ENCODE results near the gene NECAB3. TPM values are rescaled to one million over a fixed set of nuclear protein-coding genes. Genes with fewer than 3 reads are reported as not detected.
A peak's percentile ranks its signal among the peaks of the same experiment; 100 is the strongest.
"Not testable (repeated sequence)": the region's sequence is repeated elsewhere in the genome, so short reads cannot be mapped to it uniquely, and the experiment has no call there.

The NECAB3 gene
- total RNA-seq, 2 donors from 2014 or later = 18.5 to 18.8 TPM

- peaks cover 8% of the 10 kb centered on the region for H3K4me1 Mint-ChIP-seq (ENCODE audit: low read depth)
- no peak for DNase-seq
- H3K27me3 Mint-ChIP-seq (ENCODE audit: low read depth) = no peaks in the 10 kb centered on the region
- H3K9me3 Mint-ChIP-seq = no peaks in the 10 kb centered on the region
- peaks cover 0 to 10% of the 10 kb centered on the region in 2 donors for H3K36me3 Mint-ChIP-seq (ENCODE audit: insufficient read depth in 2 of 2)
- ATAC-seq (replicated peaks in 1 of 2) = no peak
- no peak overlapping the region for H3K4me3 Mint-ChIP-seq
- no peak overlapping the region for H3K27ac Mint-ChIP-seq
Measured at GRCh38 chr20:33636776-33637175, 37.5 kb downstream of the NECAB3 start.

DNA sequence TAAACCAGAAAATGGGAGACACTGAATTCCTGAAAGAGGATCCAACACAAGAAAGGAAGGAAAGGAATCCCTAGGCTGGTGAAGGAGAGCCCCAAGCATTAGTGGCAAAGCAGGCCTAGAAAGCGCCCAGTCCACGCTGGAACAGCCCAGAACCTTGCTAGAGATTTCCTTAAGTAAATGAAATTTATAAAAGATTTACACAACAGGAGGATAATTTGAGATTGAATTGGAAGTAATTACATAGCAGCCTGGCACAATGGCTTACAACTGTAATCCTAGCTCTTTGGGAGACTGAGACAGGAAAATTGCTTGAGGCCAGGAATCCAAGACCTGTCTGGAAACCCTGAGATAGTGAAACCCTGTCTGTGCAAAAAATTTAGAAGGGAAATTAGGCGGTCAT is 38.9 kb downstream of the NECAB3 start:
- H3K27ac Mint-ChIP-seq = no peak overlapping the region

GRCh38 chr20:33631910-33632309 is 42.3 kb downstream of the NECAB3 start:
- H3K4me1 Mint-ChIP-seq (ENCODE audit: low read depth); ATAC-seq (replicated peaks in 1 of 2); H3K36me3 Mint-ChIP-seq (ENCODE audit: insufficient read depth in 2 of 2); DNase-seq; H3K9me3 Mint-ChIP-seq; H3K27ac Mint-ChIP-seq; H3K4me3 Mint-ChIP-seq; H3K27me3 Mint-ChIP-seq (ENCODE audit: low read depth): not testable (repeated sequence)

More for the DNA sequence above, 38.9 kb downstream of the NECAB3 start:
- Mint-ChIP-seq H3K27me3 (ENCODE audit: low read depth) (no peaks in the 10 kb centered on the region), H3K4me1 (ENCODE audit: low read depth) (peaks cover 8% of the 10 kb centered on the region), H3K9me3 (no peaks in the 10 kb centered on the region), H3K4me3 (no peak overlapping the region), H3K36me3 (ENCODE audit: insufficient read depth in 2 of 2) (peaks cover 0 to 5% of the 10 kb centered on the region in 2 donors)
- DNase-seq (no peak), ATAC-seq (replicated peaks in 1 of 2) (no peak)

DNA sequence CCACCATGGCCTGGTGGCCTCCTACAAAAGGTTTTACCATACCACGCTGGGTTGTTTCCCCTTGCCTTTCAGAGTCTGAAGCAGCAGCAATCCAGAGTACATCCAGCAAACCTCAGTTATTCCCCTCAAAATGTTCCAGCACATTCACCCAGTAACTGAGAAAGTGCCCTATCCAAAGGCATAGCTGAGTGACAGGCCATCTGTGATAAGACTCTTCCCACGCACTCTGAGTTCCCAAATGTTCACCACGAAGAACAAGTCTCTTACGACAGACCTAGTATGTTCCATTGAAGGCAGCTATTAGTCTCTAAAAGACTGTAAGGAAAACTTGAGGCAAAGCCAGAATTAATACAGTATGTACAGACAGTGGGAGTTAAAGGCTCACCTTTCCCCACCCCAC is 43.7 kb downstream of the NECAB3 start:
- H3K4me3 Mint-ChIP-seq = no peak overlapping the region
- DNase-seq (no peak), ATAC-seq (replicated peaks in 1 of 2) (no peak)
- H3K27ac Mint-ChIP-seq = no peak overlapping the region
- H3K9me3 Mint-ChIP-seq = no peaks in the 10 kb centered on the region
- H3K27me3 Mint-ChIP-seq (ENCODE audit: low read depth) = no peaks in the 10 kb centered on the region
- peaks cover 8% of the 10 kb centered on the region for H3K4me1 Mint-ChIP-seq (ENCODE audit: low read depth)
- H3K36me3 Mint-ChIP-seq (ENCODE audit: insufficient read depth in 2 of 2) = peaks cover 0 to 2% of the 10 kb centered on the region in 2 donors

- DNase-seq (no peak), ATAC-seq (replicated peaks in 1 of 2) (no peak)
- Mint-ChIP-seq H3K27me3 (ENCODE audit: low read depth) (no peaks in the 10 kb centered on the region), H3K27ac (no peak overlapping the region), H3K4me1 (ENCODE audit: low read depth) (peaks cover 8% of the 10 kb centered on the region), H3K36me3 (ENCODE audit: insufficient read depth in 2 of 2) (peaks cover 0 to 6% of the 10 kb centered on the region in 2 donors), H3K9me3 (no peaks in the 10 kb centered on the region), H3K4me3 (no peak overlapping the region)
Measured at GRCh38 chr20:33629979-33630378, 44.2 kb downstream of the NECAB3 start.

DNA sequence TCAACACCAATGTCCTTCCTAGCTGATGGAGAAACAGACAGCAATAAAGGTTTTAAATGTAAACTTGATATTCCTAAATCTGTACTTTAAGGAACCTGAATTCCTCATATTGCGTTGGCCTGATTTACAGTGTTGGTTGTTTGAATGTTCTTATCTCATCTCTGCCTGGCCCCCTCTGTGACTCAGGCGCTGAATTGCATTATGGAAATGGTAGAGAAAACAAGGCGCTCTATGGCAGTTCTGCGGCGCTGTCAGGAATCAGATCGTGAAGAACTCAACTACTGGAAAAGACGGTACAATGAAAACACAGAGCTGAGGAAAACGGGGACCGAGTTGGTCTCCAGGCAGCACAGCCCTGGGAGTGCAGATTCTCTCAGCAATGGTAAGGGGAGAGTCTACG is 44.7 kb downstream of the NECAB3 start:
- Mint-ChIP-seq H3K27me3 (ENCODE audit: low read depth) (no peaks in the 10 kb centered on the region), H3K27ac (peak overlapping the region; percentile 31), H3K9me3 (no peaks in the 10 kb centered on the region), H3K4me3 (no peak overlapping the region), H3K36me3 (ENCODE audit: insufficient read depth in 2 of 2) (peaks cover 0 to 7% of the 10 kb centered on the region in 2 donors), H3K4me1 (ENCODE audit: low read depth) (peaks cover 9% of the 10 kb centered on the region)
- ATAC-seq (replicated peaks in 1 of 2) (no peak), DNase-seq (no peak)

DNA sequence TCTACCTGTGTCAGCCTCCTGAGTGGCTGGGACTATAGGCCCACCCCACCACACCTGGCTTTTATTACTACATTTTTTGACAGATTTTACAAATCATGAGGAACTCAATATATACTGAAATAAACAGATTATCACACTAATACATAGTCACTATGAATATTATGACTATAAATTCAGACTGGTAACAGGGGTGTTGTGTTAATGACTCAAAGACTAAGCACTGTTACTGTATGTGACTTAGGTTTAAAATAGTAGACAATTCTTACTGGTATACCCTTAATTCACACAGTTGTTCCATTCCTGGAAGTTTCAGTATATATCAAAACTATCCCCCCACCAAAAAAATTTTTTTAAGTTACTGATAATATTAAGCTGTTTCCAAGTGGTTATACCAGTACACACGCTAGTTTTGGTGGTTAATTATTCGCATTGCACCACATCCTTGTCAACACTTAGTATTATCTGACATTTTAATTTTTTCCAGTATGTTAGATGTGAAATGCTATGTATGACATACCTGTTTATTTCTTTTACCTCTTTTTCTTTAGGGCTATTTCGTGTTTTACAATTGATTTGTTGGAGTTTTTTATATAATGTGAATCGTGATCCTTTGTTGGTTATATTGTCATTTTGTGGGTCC is 46.5 kb downstream of the NECAB3 start:
- Mint-ChIP-seq H3K9me3 (no peaks in the 10 kb centered on the region), H3K27ac (peak overlapping the region; percentile 38), H3K4me3 (no peak overlapping the region), H3K36me3 (ENCODE audit: insufficient read depth in 2 of 2) (peaks cover 0 to 13% of the 10 kb centered on the region in 2 donors), H3K4me1 (ENCODE audit: low read depth) (peaks cover 4% of the 10 kb centered on the region), H3K27me3 (ENCODE audit: low read depth) (no peaks in the 10 kb centered on the region)
- ATAC-seq (replicated peaks in 1 of 2) = no peak
- DNase-seq = no peak

DNA sequence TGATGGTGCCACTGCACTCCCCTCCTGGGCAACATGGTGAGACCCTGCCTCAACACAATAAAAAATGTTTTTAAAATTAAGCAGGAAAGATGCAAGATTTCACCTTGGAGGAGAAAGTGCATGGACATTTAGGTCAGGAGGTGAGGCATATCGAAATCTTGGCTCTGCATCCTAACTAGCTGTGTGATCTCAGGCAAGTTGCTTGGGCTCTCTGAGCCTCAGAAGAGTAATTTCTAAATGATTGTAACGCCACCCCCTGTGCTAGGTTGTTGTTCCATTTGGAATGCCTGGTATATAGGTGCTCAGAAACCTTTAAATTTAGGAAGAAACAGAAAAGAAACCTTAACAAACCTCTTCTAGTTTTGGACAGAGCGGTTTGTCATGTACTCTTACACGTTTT is 48.0 kb downstream of the NECAB3 start:
- no peaks in the 10 kb centered on the region for H3K9me3 Mint-ChIP-seq
- no peak for ATAC-seq (replicated peaks in 1 of 2)
- H3K4me3 Mint-ChIP-seq = no peak overlapping the region
- H3K27me3 Mint-ChIP-seq (ENCODE audit: low read depth) = no peaks in the 10 kb centered on the region
- H3K27ac Mint-ChIP-seq = no peak overlapping the region
- peaks cover 4% of the 10 kb centered on the region for H3K4me1 Mint-ChIP-seq (ENCODE audit: low read depth)
- DNase-seq = no peak
- H3K36me3 Mint-ChIP-seq (ENCODE audit: insufficient read depth in 2 of 2) = peaks cover 0 to 13% of the 10 kb centered on the region in 2 donors

GRCh38 chr20:33624399-33624798 is 49.8 kb downstream of the NECAB3 start:
- H3K4me1 Mint-ChIP-seq (ENCODE audit: low read depth) = peaks cover 4% of the 10 kb centered on the region
- no peaks in the 10 kb centered on the region for H3K9me3 Mint-ChIP-seq
- peak in 1 of 2 donors; percentile 60 for ATAC-seq (replicated peaks in 1 of 2)
- no peaks in the 10 kb centered on the region for H3K27me3 Mint-ChIP-seq (ENCODE audit: low read depth)
- H3K4me3 Mint-ChIP-seq = peak overlapping the region in 1 of 2 donors; percentile 8
- H3K36me3 Mint-ChIP-seq (ENCODE audit: insufficient read depth in 2 of 2) = peaks cover 0 to 13% of the 10 kb centered on the region in 2 donors
- no peak for DNase-seq
- peak overlapping the region; percentile 53 for H3K27ac Mint-ChIP-seq

DNA sequence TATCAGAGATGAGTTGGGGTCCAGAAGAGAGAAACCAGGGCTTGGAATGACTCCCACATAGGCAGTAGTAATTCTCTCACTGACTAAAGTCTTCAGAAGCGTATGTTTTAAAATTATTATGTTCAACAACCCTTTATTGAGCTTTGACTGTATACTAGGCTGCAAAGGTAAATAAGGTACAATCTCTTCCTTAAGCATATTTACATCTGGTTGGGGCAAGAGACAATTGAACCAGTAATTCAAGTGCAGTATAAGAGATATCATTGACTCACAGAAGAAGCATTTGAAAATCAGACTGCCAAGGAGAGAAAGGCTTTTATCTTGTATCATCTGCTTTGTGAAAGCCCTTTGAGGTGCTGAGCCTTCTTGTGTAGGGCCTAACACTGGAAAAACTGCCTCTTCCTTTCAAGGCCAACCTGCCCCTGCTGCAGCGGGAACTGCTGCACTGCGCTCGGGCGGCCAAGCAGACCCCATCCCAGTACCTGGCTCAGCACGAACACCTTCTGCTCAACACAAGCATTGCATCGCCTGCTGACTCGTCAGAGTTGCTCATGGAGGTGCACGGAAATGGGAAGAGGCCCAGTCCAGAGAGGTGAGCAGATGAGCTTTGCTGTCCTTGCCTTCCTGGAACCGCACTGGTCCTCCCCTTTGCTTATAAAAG is 51.4 kb downstream of the NECAB3 start:
- H3K27ac Mint-ChIP-seq = no peak overlapping the region
- peaks cover 4% of the 10 kb centered on the region for H3K4me1 Mint-ChIP-seq (ENCODE audit: low read depth)
- H3K36me3 Mint-ChIP-seq (ENCODE audit: insufficient read depth in 2 of 2) = peaks cover 0 to 11% of the 10 kb centered on the region in 2 donors

DNA sequence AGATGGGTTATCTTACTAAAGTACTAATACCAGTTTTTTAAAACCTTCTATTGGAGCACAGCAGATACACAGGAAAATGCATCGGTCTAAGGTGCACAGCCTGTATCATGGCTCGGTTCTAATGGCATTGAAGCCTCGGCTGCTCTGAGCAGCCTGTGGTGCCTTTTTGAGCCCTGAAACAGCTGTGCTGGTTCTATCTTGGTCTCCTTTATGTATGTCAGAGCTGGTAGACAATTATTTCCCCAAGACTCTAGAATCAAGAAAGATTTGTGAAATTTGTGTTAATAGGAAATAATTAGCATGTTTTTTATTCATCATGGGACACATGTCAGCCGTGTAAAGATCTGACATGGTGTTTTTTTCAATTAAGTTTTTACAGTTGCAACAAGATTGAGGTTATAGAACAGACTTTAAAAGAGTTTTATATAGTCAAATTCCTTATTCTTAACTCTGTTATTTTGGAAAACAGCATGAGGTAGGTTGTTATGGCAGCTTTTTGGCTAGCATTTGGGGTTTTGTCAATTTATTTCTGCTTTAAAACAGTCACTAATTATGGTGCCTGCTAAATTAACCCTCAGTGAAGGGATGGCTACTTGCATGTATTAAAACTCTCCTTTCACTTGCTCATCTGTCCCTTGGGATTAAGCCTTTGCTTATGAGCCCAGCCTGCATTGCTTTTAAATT is 52.4 kb downstream of the NECAB3 start:
- Mint-ChIP-seq H3K4me3 (no peak overlapping the region), H3K4me1 (ENCODE audit: low read depth) (peaks cover 4% of the 10 kb centered on the region), H3K27ac (no peak overlapping the region), H3K27me3 (ENCODE audit: low read depth) (no peaks in the 10 kb centered on the region), H3K36me3 (ENCODE audit: insufficient read depth in 2 of 2) (peaks cover 0 to 11% of the 10 kb centered on the region in 2 donors), H3K9me3 (no peaks in the 10 kb centered on the region)
- DNase-seq = no peak
- no peak for ATAC-seq (replicated peaks in 1 of 2)

More for the DNA sequence above, 51.4 kb downstream of the NECAB3 start:
- Mint-ChIP-seq H3K4me3 (no peak overlapping the region), H3K27me3 (ENCODE audit: low read depth) (no peaks in the 10 kb centered on the region), H3K9me3 (no peaks in the 10 kb centered on the region)
- DNase-seq = no peak
- no peak for ATAC-seq (replicated peaks in 1 of 2)

GRCh38 chr20:33612001-33612400 is 62.2 kb downstream of the NECAB3 start:
- ATAC-seq (replicated peaks in 1 of 2) = no peak
- Mint-ChIP-seq H3K4me3 (no peak overlapping the region), H3K4me1 (ENCODE audit: low read depth) (no peaks in the 10 kb centered on the region), H3K36me3 (ENCODE audit: insufficient read depth in 2 of 2) (peaks cover 0 to 3% of the 10 kb centered on the region in 2 donors), H3K9me3 (no peaks in the 10 kb centered on the region), H3K27ac (no peak overlapping the region), H3K27me3 (ENCODE audit: low read depth) (no peaks in the 10 kb centered on the region)
- no peak for DNase-seq

GRCh38 chr20:33611106-33611505 is 63.1 kb downstream of the NECAB3 start:
- H3K4me1 Mint-ChIP-seq (ENCODE audit: low read depth) = no peaks in the 10 kb centered on the region
- H3K9me3 Mint-ChIP-seq = no peaks in the 10 kb centered on the region
- peaks cover 0 to 3% of the 10 kb centered on the region in 2 donors for H3K36me3 Mint-ChIP-seq (ENCODE audit: insufficient read depth in 2 of 2)
- no peak overlapping the region for H3K27ac Mint-ChIP-seq
- DNase-seq (no peak), ATAC-seq (replicated peaks in 1 of 2) (no peak)
- H3K27me3 Mint-ChIP-seq (ENCODE audit: low read depth) = no peaks in the 10 kb centered on the region
- H3K4me3 Mint-ChIP-seq = no peak overlapping the region
